OCI-LY3 (cell line): ENCODE measurements around the gene LRRTM1.

Experiments
- H2AFZ ChIP-seq: fragments of 200-600, 300-600 bp; shearing (Covaris generic); 2 replicates; pipeline ENCODE4 v1.6.0; 2014; ENCODE audit warnings: antibody characterized with exemption, low read depth, low read length
- H3K27ac ChIP-seq: fragments of 200-600, 300-600 bp; sonication (generic); 2 replicates; pipeline ENCODE4 v1.5.1; 2014; ENCODE audit warnings: mild to moderate bottlenecking, low read length, moderate library complexity, mixed read lengths
- H3K27me3 ChIP-seq: fragments of 200-600, 300-600 bp; sonication (generic); 2 replicates; pipeline ENCODE4 v1.6.1; 2014; ENCODE audit warnings: low read depth, low read length, mixed read lengths
- H3K36me3 ChIP-seq: fragments of 200-600, 300-600 bp; sonication (generic); replicated peaks from 2 replicates; pipeline ENCODE3; 2014; ENCODE audit warnings: low read depth, low read length, mixed read lengths
- H3K4me1 ChIP-seq: fragments of 300-600, 200-600 bp; sonication (generic); 2 replicates; pipeline ENCODE4 v1.6.1; 2014; ENCODE audit warnings: low read length, mixed read lengths
- H3K4me2 ChIP-seq: fragments of 200-600, 300-600 bp; sonication (generic); 2 replicates; pipeline ENCODE4 v1.6.1; 2014; ENCODE audit warnings: low read length, mixed read lengths
- H3K4me3 ChIP-seq: fragments of 300-600, 200-600 bp; sonication (generic); 2 replicates; pipeline ENCODE4 v1.5.1; 2014; ENCODE audit warnings: antibody characterized with exemption, mild to moderate bottlenecking, low read length, moderate library complexity
- H3K79me2 ChIP-seq: fragments of 300-600, 200-600 bp; shearing (Covaris generic); 2 replicates; pipeline ENCODE4 v1.6.1; 2014; ENCODE audit warnings: mild to moderate bottlenecking, low read length, mixed read lengths
- H3K9ac ChIP-seq: fragments of 300-600, 200-600 bp; shearing (Covaris generic); 2 replicates; pipeline ENCODE4 v1.6.0; 2014; ENCODE audit warnings: mild to moderate bottlenecking, low read length, moderate library complexity
- H3K9me3 ChIP-seq: fragments of 200-600, 300-600 bp; shearing (Covaris generic); 2 replicates; pipeline ENCODE4 v1.6.1; 2014; ENCODE audit warnings: low read length, mixed read lengths; ENCODE audit not compliant: insufficient read depth
- H4K20me1 ChIP-seq: fragments of 200-600, 300-600 bp; sonication (generic); 2 replicates; pipeline ENCODE4 v1.6.1; 2016; ENCODE audit warnings: low read length, mixed read lengths; ENCODE audit not compliant: insufficient read depth
- CTCF ChIP-seq: fragments of 200-600, 300-600 bp; sonication (generic); IDR thresholded peaks from 2 replicates; pipeline ENCODE4 v1.5.1; 2014; ENCODE audit warnings: antibody characterized with exemption, low read length, low read depth
- EZH2phosphoT487 ChIP-seq: fragments of 200-600 bp; shearing (Covaris generic); IDR thresholded peaks from 2 replicates; pipeline ENCODE4 v1.6.1; 2018; ENCODE audit warnings: antibody characterized with exemption, mixed run types, low read depth

Gene LRRTM1

DNA sequence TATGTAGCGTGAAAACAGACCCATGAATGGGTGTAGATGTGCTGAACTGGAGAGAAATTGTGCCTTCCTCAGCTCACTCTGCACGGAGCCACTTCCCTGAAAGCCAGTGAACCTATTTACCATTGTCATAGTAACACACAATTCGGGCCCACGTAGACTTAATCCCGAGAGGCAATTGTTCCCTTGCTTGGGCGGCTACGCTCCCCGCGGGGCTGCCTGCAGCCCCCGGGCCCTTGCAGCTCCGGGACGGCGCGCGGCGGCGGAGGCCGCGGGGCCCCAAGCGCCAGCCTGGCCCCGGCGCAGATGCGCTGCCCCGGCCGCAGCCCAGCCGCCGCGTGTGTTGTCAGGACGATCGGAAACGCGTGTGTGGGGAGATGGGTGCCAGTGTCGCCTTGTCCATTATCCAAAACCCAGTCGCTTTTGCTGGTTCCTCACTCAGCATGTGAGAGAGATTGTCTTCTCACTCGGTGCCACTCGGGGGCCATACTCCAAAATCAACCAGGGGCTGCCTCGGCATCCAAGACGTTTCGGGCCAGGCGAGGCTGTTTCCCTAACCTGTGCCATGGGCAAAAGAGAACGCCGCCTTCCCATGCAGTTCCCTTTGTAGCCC lies 17.9 kb upstream of the LRRTM1 start:
- Histone ChIP-seq H2AFZ (no peak overlapping the region), H3K9me3 (no peaks in the 10 kb centered on the region), H3K27me3 (peaks cover 7% of the 10 kb centered on the region), H3K4me1 (no peaks in the 10 kb centered on the region), H3K36me3 (no peaks in the 10 kb centered on the region), H3K4me2 (no peak overlapping the region), H3K79me2 (no peaks in the 10 kb centered on the region), H3K27ac (no peak overlapping the region), H3K9ac (no peak overlapping the region), H3K4me3 (no peak overlapping the region), H4K20me1 (no peaks in the 10 kb centered on the region)
- TF ChIP-seq CTCF (no peak), EZH2phosphoT487 (no peak)

GRCh38 chr2:80312282-80312839 lies 7.8 kb upstream of the LRRTM1 start:
- Histone ChIP-seq H3K4me3 (no peak overlapping the region), H2AFZ (no peak overlapping the region), H3K36me3 (no peaks in the 10 kb centered on the region), H3K27me3 (no peaks in the 10 kb centered on the region), H3K9me3 (no peaks in the 10 kb centered on the region), H3K9ac (no peak overlapping the region), H3K4me1 (no peaks in the 10 kb centered on the region), H3K27ac (no peak overlapping the region), H3K79me2 (no peaks in the 10 kb centered on the region), H4K20me1 (no peaks in the 10 kb centered on the region), H3K4me2 (no peak overlapping the region)
- no peak for TF ChIP-seq EZH2phosphoT487
- TF ChIP-seq CTCF = no peak

DNA sequence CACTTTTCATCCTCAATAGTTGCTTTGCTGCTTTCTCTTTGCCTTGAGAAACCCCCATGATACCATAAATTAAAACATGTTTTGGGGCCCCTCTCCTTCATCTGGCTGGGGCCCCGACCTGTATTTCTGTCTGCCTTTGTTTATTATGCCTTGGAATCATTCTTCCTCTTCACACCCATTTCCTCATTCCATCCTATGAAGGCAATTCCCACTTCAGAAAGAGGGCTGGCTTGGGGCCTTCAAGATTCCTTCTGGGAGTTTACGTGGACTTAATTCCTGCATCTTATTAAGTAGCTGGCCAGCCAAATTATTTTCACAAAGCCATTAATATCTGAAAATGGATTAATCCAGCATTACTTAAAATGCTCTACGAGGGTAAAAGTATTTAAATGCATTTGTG lies 6.8 kb upstream of the LRRTM1 start:
- Histone ChIP-seq H4K20me1 (no peaks in the 10 kb centered on the region), H3K4me1 (no peaks in the 10 kb centered on the region), H3K9ac (no peak overlapping the region), H3K4me2 (no peak overlapping the region), H3K27me3 (no peaks in the 10 kb centered on the region), H2AFZ (no peak overlapping the region), H3K36me3 (no peaks in the 10 kb centered on the region), H3K79me2 (no peaks in the 10 kb centered on the region), H3K9me3 (no peaks in the 10 kb centered on the region), H3K4me3 (no peak overlapping the region), H3K27ac (no peak overlapping the region)
- TF ChIP-seq EZH2phosphoT487 (no peak), CTCF (no peak)

- Histone ChIP-seq H3K9ac (no peak overlapping the region), H3K9me3 (no peaks in the 10 kb centered on the region), H3K4me2 (no peak overlapping the region), H3K36me3 (no peaks in the 10 kb centered on the region), H3K27ac (no peak overlapping the region), H3K4me1 (no peaks in the 10 kb centered on the region), H3K27me3 (no peaks in the 10 kb centered on the region), H3K4me3 (no peak overlapping the region), H4K20me1 (no peaks in the 10 kb centered on the region), H3K79me2 (no peaks in the 10 kb centered on the region), H2AFZ (no peak overlapping the region)
- TF ChIP-seq CTCF (no peak), EZH2phosphoT487 (no peak)
Measured at GRCh38 chr2:80303006-80303908, 1.3 kb downstream of the LRRTM1 start.
